ENCODE measurements around the gene TBC1D17. TPM values are rescaled to one million over a fixed set of nuclear protein-coding genes. Genes with fewer than 3 reads are reported as not detected.

TBC1D17 gene
- polyA plus RNA-seq (2013): 21.0 TPM

DNA sequence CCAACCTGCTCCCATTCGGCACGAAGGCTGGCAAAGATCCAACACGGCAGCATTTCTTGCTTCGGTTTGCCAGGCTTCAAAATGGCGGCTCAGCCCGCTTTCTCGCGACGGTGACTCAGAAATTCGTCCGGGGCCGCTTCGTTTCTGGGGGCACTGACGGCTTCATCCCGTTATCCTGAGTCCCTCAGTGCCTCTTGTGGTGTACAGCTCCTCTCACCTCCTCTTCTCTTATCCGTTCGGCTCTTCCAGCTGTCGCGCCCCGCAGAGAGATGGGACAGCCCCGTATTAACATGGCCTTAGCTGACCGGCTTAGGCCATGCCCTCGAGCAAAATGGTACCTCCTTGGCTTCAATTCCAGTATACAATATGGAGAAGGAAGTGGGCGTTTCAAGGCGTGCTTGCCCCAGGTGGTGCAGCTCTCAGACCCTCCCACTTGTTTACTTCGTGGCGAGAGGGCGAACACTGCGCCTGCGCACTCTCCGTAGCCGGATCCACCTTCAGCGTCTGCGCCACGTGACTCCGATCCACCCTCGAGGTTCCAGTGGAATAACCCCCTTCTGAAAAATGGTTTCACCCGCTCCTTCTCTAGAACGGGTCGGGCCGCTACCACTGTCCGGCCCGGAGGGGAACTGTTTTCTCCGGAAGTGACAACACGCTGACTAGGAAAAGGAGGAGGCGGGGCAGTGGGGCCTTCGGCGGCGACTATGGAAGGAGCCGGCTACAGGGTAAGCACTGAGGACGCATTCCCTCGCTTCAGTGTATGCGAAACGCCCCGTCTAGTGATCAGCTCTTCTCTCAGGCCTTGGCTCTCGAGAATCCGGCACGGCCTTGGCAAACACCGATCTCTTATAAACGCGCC, at the start of gene TBC1D17, which contains the start of gene AKT1S1:
TBC1D17 (plus strand) TSS at position 683 of the 859 bp plus-strand sequence; CDS start at position 705, 22 bp downstream.
AKT1S1 (minus strand) TSS at position 336 of the 859 bp plus-strand sequence. CDS start 4,060 bp downstream, outside the sequence.
- under 1% methylated on average over 61 of the region's 61 CpGs for WGBS (ENCODE audit: insufficient coverage)
- no peaks in the 10 kb centered on the region for H3K9me3 ChIP-seq (ENCODE audit: control extremely low read depth in 1 of 5, control insufficient read depth in 4 of 5, insufficient read depth in 2 of 5, low read depth in 1 of 5, low read length in 4 of 5)
- ChIA-PET POLR2A (interaction anchor here (0.6 to 2.3 kb wide), 11 partner anchors 8 to 381 kb away, joined by 3 to 15 read pairs (median 3); partner anchors contain the start of genes ATF5, FUZ, NUP62 and PNKP), CTCF (interaction anchor here (0.6 to 2.5 kb wide), 2 partner anchors 8 to 66 kb away, joined by 3 to 8 read pairs; no protein-coding TSS in a partner anchor)
- no peaks in the 10 kb centered on the region for H3K27me3 ChIP-seq (replicated peaks in 2 of 5; ENCODE audit: control insufficient read depth in 4 of 5, insufficient read depth in 5 of 5, low read length in 4 of 5)
- H3K27ac ChIP-seq (ENCODE audit: insufficient read depth in 1 of 2, low read depth in 1 of 2, low read length in 2 of 2, poor library complexity in 1 of 2, severe bottlenecking in 2 of 2): peak within 1 kb of the TSS; percentile 99 to 100
- peak; percentile 100 for DNase-seq
- peak within 1 kb of the TSS; percentile 68 to 100 (median 100) for H3K4me3 ChIP-seq (ENCODE audit: control insufficient read depth in 1 of 7, extremely low read depth in 1 of 7, insufficient read depth in 4 of 7, low read depth in 2 of 7, low read length in 6 of 7)
- H3K4me1 ChIP-seq (ENCODE audit: control extremely low read depth in 1 of 4, control insufficient read depth in 4 of 4, insufficient read depth in 4 of 4, low read length in 3 of 4): peaks cover 0 to 27% (median 22%) of the 10 kb centered on the region in 4 experiments
- H3K36me3 ChIP-seq (ENCODE audit: control insufficient read depth in 4 of 4, insufficient read depth in 4 of 4, low read length in 3 of 4): peaks cover 6 to 46% (median 31%) of the 10 kb centered on the region in 4 experiments

DNA sequence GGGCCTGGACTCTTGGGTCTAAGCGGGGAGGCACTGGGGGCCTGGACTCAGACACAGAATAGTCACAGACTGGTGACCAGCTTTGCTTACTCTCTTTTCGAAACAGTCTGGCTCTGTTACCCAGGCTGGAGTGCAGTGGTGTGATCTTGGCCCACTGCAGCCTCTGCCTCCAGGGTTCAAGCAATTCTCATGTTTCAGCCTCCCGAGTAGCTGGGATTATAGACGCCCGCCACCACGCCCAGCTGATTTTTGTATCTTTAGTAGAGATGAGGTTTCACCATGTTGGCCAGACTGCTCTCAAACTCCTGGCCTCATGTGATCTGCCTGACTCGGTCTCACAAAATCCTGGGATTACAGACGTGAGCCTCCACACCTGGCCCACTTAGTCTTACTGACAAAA, 48.3 kb upstream of the TBC1D17 start:
- Histone ChIP-seq H3K27ac (ENCODE audit: insufficient read depth in 1 of 2, low read depth in 1 of 2, low read length in 2 of 2, poor library complexity in 1 of 2, severe bottlenecking in 2 of 2) (no peak overlapping the region), H3K27me3 (replicated peaks in 2 of 5; ENCODE audit: control insufficient read depth in 4 of 5, insufficient read depth in 5 of 5, low read length in 4 of 5) (no peaks in the 10 kb centered on the region), H3K36me3 (ENCODE audit: control insufficient read depth in 4 of 4, insufficient read depth in 4 of 4, low read length in 3 of 4) (peaks cover 9 to 77% (median 47%) of the 10 kb centered on the region in 4 experiments), H3K4me3 (ENCODE audit: control insufficient read depth in 1 of 7, extremely low read depth in 1 of 7, insufficient read depth in 4 of 7, low read depth in 2 of 7, low read length in 6 of 7) (no peak overlapping the region), H3K4me1 (ENCODE audit: control extremely low read depth in 1 of 4, control insufficient read depth in 4 of 4, insufficient read depth in 4 of 4, low read length in 3 of 4) (peaks cover 4 to 31% (median 16%) of the 10 kb centered on the region in 4 experiments), H3K9me3 (ENCODE audit: control extremely low read depth in 1 of 5, control insufficient read depth in 4 of 5, insufficient read depth in 2 of 5, low read depth in 1 of 5, low read length in 4 of 5) (no peaks in the 10 kb centered on the region)
- 98% methylated on average over 8 of the region's 8 CpGs for WGBS (ENCODE audit: insufficient coverage)
- no peak for DNase-seq
- CTCF ChIA-PET: no interaction called here
- POLR2A ChIA-PET: no interaction called here

DNA sequence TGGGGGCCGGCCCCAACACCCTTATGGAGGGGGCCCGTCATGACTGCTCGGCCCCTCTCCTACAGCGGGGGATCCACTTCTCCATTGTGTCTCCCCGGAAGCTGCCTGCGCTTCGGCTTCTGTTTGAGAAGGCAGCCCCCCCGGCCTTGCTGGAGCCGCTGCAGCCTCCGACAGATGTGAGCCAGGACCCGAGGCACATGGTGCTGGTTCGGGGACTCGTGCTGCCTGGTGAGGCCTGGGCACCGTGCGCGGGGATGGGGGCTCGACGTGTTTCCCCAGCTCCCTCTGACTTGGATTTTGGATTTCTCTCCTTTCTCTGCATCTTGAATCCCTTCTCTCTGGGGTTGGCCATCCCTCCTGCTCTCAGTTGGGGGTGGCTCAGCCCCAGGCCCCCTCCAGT, 47.8 kb upstream of the TBC1D17 start:
- WGBS (ENCODE audit: insufficient coverage): 96% methylated on average over 18 of the region's 18 CpGs
- ChIA-PET CTCF (no interaction called here), POLR2A (no interaction called here)
- H3K4me3 ChIP-seq (ENCODE audit: control insufficient read depth in 1 of 7, extremely low read depth in 1 of 7, insufficient read depth in 4 of 7, low read depth in 2 of 7, low read length in 6 of 7): no peak overlapping the region
- no peaks in the 10 kb centered on the region for H3K9me3 ChIP-seq (ENCODE audit: control extremely low read depth in 1 of 5, control insufficient read depth in 4 of 5, insufficient read depth in 2 of 5, low read depth in 1 of 5, low read length in 4 of 5)
- no peak overlapping the region for H3K27ac ChIP-seq (ENCODE audit: insufficient read depth in 1 of 2, low read depth in 1 of 2, low read length in 2 of 2, poor library complexity in 1 of 2, severe bottlenecking in 2 of 2)
- no peak for DNase-seq
- peaks cover 12 to 81% (median 52%) of the 10 kb centered on the region in 4 experiments for H3K36me3 ChIP-seq (ENCODE audit: control insufficient read depth in 4 of 4, insufficient read depth in 4 of 4, low read length in 3 of 4)
- peaks cover 4 to 31% (median 16%) of the 10 kb centered on the region in 4 experiments for H3K4me1 ChIP-seq (ENCODE audit: control extremely low read depth in 1 of 4, control insufficient read depth in 4 of 4, insufficient read depth in 4 of 4, low read length in 3 of 4)
- no peaks in the 10 kb centered on the region for H3K27me3 ChIP-seq (replicated peaks in 2 of 5; ENCODE audit: control insufficient read depth in 4 of 5, insufficient read depth in 5 of 5, low read length in 4 of 5)

DNA sequence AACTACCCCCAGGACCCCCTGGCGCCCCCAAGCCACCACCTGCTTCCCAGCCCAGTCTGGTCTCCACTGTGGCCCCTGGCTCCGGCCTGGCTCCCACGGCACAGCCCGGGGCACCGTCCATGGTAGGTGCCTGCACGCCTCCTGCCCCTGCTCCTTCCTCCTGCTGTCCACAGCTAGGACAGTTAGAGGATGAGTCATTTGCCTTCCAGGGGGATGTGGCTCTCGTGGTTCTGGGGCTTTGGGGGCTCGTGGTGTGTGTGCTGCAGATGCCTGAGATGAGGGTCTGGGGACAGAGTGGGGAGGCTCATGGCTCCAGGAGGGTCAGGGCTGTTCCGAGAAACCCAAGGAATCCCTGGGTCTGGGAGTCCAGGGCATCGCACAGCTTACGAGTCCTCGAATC, 46.7 kb upstream of the TBC1D17 start:
- CTCF ChIA-PET: no interaction called here
- peaks cover 4 to 31% (median 16%) of the 10 kb centered on the region in 4 experiments for H3K4me1 ChIP-seq (ENCODE audit: control extremely low read depth in 1 of 4, control insufficient read depth in 4 of 4, insufficient read depth in 4 of 4, low read length in 3 of 4)
- no peak overlapping the region for H3K27ac ChIP-seq (ENCODE audit: insufficient read depth in 1 of 2, low read depth in 1 of 2, low read length in 2 of 2, poor library complexity in 1 of 2, severe bottlenecking in 2 of 2)
- POLR2A ChIA-PET: interaction anchor here (1.4 kb wide), 1 partner anchor 12 kb away, joined by 3 read pairs; the partner anchor contains the start of gene MED25
- H3K4me3 ChIP-seq (ENCODE audit: control insufficient read depth in 1 of 7, extremely low read depth in 1 of 7, insufficient read depth in 4 of 7, low read depth in 2 of 7, low read length in 6 of 7): no peak overlapping the region
- H3K9me3 ChIP-seq (ENCODE audit: control extremely low read depth in 1 of 5, control insufficient read depth in 4 of 5, insufficient read depth in 2 of 5, low read depth in 1 of 5, low read length in 4 of 5): no peaks in the 10 kb centered on the region
- H3K27me3 ChIP-seq (replicated peaks in 2 of 5; ENCODE audit: control insufficient read depth in 4 of 5, insufficient read depth in 5 of 5, low read length in 4 of 5): no peaks in the 10 kb centered on the region
- H3K36me3 ChIP-seq (ENCODE audit: control insufficient read depth in 4 of 4, insufficient read depth in 4 of 4, low read length in 3 of 4): peaks cover 15 to 92% (median 61%) of the 10 kb centered on the region in 4 experiments
- peak in 1 of 3 donors; percentile 35 for DNase-seq
- WGBS (ENCODE audit: insufficient coverage): 83% methylated on average over 7 of the region's 12 CpGs

DNA sequence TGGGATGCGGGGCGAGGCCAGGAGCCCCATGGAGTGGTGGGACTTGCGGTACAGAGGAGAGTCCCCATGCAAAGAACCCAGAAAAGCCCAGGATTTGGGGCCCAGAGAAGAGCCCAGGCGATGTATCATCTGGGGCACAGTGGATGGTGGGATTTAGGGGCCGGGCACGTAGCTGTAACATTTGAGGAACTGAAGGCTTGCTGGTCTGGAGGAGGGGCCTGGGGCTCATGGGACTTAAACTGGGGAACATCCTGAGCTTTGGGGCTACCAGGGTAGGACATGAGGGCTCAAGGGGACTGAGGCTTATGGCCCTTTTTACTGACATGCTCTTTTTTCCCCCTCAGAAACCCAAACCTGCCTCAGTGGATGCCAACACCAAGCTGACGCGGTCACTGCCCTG, 45.9 kb upstream of the TBC1D17 start:
- Histone ChIP-seq H3K27me3 (replicated peaks in 2 of 5; ENCODE audit: control insufficient read depth in 4 of 5, insufficient read depth in 5 of 5, low read length in 4 of 5) (no peaks in the 10 kb centered on the region), H3K9me3 (ENCODE audit: control extremely low read depth in 1 of 5, control insufficient read depth in 4 of 5, insufficient read depth in 2 of 5, low read depth in 1 of 5, low read length in 4 of 5) (no peaks in the 10 kb centered on the region), H3K36me3 (ENCODE audit: control insufficient read depth in 4 of 4, insufficient read depth in 4 of 4, low read length in 3 of 4) (peaks cover 17 to 95% (median 63%) of the 10 kb centered on the region in 4 experiments), H3K4me3 (ENCODE audit: control insufficient read depth in 1 of 7, extremely low read depth in 1 of 7, insufficient read depth in 4 of 7, low read depth in 2 of 7, low read length in 6 of 7) (no peak overlapping the region), H3K27ac (ENCODE audit: insufficient read depth in 1 of 2, low read depth in 1 of 2, low read length in 2 of 2, poor library complexity in 1 of 2, severe bottlenecking in 2 of 2) (no peak overlapping the region), H3K4me1 (ENCODE audit: control extremely low read depth in 1 of 4, control insufficient read depth in 4 of 4, insufficient read depth in 4 of 4, low read length in 3 of 4) (peaks cover 4 to 31% (median 16%) of the 10 kb centered on the region in 4 experiments)
- CTCF ChIA-PET: no interaction called here
- 94% methylated on average over 7 of the region's 8 CpGs for WGBS (ENCODE audit: insufficient coverage)
- no peak for DNase-seq
- POLR2A ChIA-PET: interaction anchor here (1.4 kb wide), 1 partner anchor 13 kb away, joined by 3 read pairs; the partner anchor contains the start of gene MED25

DNA sequence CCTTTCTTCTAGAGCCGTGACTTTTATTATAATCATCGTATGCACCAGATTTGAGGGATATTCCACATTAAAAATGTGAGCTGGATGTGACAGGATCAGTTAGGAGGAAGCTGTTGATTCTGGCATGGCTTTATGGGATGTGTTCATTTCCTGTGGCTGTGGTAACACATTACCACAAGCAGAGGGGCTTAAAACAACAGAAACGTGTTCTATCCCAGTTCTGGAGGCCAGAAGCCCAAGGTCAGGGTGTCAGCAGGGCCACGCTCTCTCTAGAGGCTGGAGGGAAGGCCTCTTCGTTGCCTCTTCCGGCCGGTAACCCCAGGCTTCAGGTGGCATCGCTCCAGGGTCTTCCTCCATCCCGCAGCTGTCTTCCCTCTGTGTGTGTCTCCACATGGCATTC, 44.9 kb upstream of the TBC1D17 start:
- ChIA-PET POLR2A (no interaction called here), CTCF (interaction anchor here (1.0 to 2.0 kb wide), 2 partner anchors 15 to 30 kb away, joined by 4 to 5 read pairs; no protein-coding TSS in a partner anchor)
- Histone ChIP-seq H3K4me3 (ENCODE audit: control insufficient read depth in 1 of 7, extremely low read depth in 1 of 7, insufficient read depth in 4 of 7, low read depth in 2 of 7, low read length in 6 of 7) (no peak overlapping the region), H3K9me3 (ENCODE audit: control extremely low read depth in 1 of 5, control insufficient read depth in 4 of 5, insufficient read depth in 2 of 5, low read depth in 1 of 5, low read length in 4 of 5) (no peaks in the 10 kb centered on the region), H3K27me3 (replicated peaks in 2 of 5; ENCODE audit: control insufficient read depth in 4 of 5, insufficient read depth in 5 of 5, low read length in 4 of 5) (no peaks in the 10 kb centered on the region), H3K36me3 (ENCODE audit: control insufficient read depth in 4 of 4, insufficient read depth in 4 of 4, low read length in 3 of 4) (peaks cover 19 to 94% (median 63%) of the 10 kb centered on the region in 4 experiments), H3K27ac (ENCODE audit: insufficient read depth in 1 of 2, low read depth in 1 of 2, low read length in 2 of 2, poor library complexity in 1 of 2, severe bottlenecking in 2 of 2) (no peak overlapping the region), H3K4me1 (ENCODE audit: control extremely low read depth in 1 of 4, control insufficient read depth in 4 of 4, insufficient read depth in 4 of 4, low read length in 3 of 4) (peaks cover 4 to 31% (median 16%) of the 10 kb centered on the region in 4 experiments)
- DNase-seq: no peak
- 73% methylated on average over 8 of the region's 9 CpGs for WGBS (ENCODE audit: insufficient coverage)
